ENCODE data around the gene ZFYVE9. TPM values are rescaled to one million over a fixed set of nuclear protein-coding genes. Genes with fewer than 3 reads are reported as not detected.
"Not testable (repeated sequence)": the region's sequence is repeated elsewhere in the genome, so short reads cannot be mapped to it uniquely, and the experiment has no call there.

Gene ZFYVE9
- total RNA-seq, 4 donors from 2014 or later, result 22.8 to 37.0 (median 28.2) TPM

DNA sequence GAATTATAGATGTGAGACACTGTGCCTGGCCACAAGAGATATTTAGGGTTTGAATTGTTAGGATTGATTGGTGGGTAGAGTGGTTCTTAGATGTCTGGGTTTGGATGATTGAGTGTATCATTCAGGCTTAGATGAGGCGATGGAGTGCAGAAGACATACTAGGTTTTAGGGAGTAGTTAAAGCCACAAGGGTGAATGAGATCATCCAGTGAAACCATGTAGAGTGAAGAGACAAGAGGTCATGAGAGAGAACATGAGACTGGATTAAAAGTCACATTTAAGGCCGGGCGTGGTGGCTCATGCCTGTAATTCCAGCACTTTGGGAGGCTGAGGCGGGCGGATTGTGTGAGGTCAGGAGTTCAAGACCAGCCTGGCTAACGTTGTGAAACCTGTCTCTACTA lies 37.2 kb downstream of the ZFYVE9 start:
- WGBS, 2 donors (ENCODE audit: low coverage in 1 of 2), result 63 to 70% methylated on average over 6 of the region's 6 CpGs
- no peak for DNase-seq

GRCh38 chr1:52180176-52180575 lies 38.3 kb downstream of the ZFYVE9 start:
- in situ Hi-C loops (cut with MboI; ENCODE audit: low pct_ligation_motif_present in 1 of 4, low pct_unique_long_range_greater_than_20kb in 1 of 4, low sequenced_read_pairs in 3 of 4) (no loop called here), intact Hi-C loops (cut with DNase I; ENCODE audit: low total_unique reads) (no loop called here)
- WGBS, 2 donors (ENCODE audit: low coverage in 1 of 2), result 80 to 89% methylated on average over 1 to 3 of the region's 3 CpGs
- H3K9me3 ChIP-seq, result no peaks in the 10 kb centered on the region
- no peaks in the 10 kb centered on the region for H3K36me3 ChIP-seq
- peaks cover 0 to 10% (median 6%) of the 10 kb centered on the region in 4 donors for H3K4me1 ChIP-seq
- DNase-seq, result no peak
- TF ChIP-seq POLR2A (IDR thresholded peaks at IDR 0.05) (no peak), CTCF (IDR thresholded peaks at IDR 0.05) (no peak), EP300 (IDR thresholded peaks at IDR 0.05; ENCODE audit: low read depth) (no peak), POLR2AphosphoS5 (IDR thresholded peaks at IDR 0.05) (no peak)
- no peaks in the 10 kb centered on the region for H3K27me3 ChIP-seq
- no peak overlapping the region for H3K27ac ChIP-seq
- no peak overlapping the region for H3K4me3 ChIP-seq

More for the DNA sequence above, 37.2 kb downstream of the ZFYVE9 start:
- H3K36me3 ChIP-seq, result no peaks in the 10 kb centered on the region
- TF ChIP-seq CTCF (IDR thresholded peaks at IDR 0.05) (no peak), EP300 (IDR thresholded peaks at IDR 0.05; ENCODE audit: low read depth) (no peak), POLR2AphosphoS5 (IDR thresholded peaks at IDR 0.05) (no peak), POLR2A (IDR thresholded peaks at IDR 0.05) (no peak)
- H3K4me1 ChIP-seq, result peaks cover 0 to 10% (median 6%) of the 10 kb centered on the region in 4 donors
- intact Hi-C loops (cut with DNase I; ENCODE audit: low total_unique reads) (no loop called here), in situ Hi-C loops (cut with MboI; ENCODE audit: low pct_ligation_motif_present in 1 of 4, low pct_unique_long_range_greater_than_20kb in 1 of 4, low sequenced_read_pairs in 3 of 4) (no loop called here)
- no peaks in the 10 kb centered on the region for H3K9me3 ChIP-seq
- H3K27ac ChIP-seq, result no peak overlapping the region
- H3K4me3 ChIP-seq, result no peak overlapping the region
- no peaks in the 10 kb centered on the region for H3K27me3 ChIP-seq

DNA sequence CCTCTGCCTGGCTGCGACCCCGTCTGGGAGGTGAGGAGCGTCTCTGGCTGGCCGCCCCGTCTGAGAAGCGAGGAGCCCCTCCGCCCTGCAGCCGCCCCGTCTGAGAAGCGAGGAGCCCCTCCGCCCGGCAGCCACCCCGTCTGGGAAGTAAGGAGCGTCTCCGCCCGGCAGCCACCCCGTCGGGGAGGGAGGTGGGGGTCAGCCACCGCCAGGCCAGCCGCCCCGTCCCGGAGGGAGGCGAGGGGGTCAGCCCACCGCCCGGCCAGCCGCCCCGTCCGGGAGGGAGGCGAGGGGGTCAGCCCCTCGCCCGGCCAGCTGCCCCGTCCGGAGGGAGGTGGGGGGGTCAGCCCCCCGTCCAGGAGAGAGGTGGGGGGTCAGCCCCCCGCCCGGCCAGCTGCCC lies 39.9 kb downstream of the ZFYVE9 start:
- H3K4me3 ChIP-seq; H3K27me3 ChIP-seq; H3K27ac ChIP-seq; H3K36me3 ChIP-seq; intact Hi-C loops (cut with DNase I; ENCODE audit: low total_unique reads); H3K9me3 ChIP-seq; in situ Hi-C loops (cut with MboI; ENCODE audit: low pct_ligation_motif_present in 1 of 4, low pct_unique_long_range_greater_than_20kb in 1 of 4, low sequenced_read_pairs in 3 of 4); DNase-seq; H3K4me1 ChIP-seq: not testable (repeated sequence)
- 100% methylated on average over 1 of the region's 36 CpGs; no CpG with 5 or more reads in 1 of the 2 donors for WGBS, 2 donors (ENCODE audit: low coverage in 1 of 2)

DNA sequence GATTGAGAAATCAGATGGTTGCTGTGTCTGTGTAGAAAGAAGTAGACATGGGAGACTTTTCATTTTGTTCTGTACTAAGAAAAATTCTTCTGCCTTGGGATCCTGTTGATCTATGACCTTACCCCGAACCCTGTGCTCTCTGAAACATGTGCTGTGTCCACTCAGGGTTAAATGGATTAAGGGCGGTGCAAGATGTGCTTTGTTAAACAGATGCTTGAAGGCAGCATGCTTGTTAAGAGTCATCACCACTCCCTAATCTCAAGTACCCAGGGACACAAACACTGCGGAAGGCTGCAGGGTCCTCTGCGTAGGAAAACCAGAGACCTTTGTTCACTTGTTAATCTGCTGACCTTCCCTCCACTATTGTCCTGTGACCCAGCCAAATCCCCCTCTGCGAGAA lies 40.4 kb downstream of the ZFYVE9 start:
- DNase-seq; H3K27ac ChIP-seq; H3K9me3 ChIP-seq; in situ Hi-C loops (cut with MboI; ENCODE audit: low pct_ligation_motif_present in 1 of 4, low pct_unique_long_range_greater_than_20kb in 1 of 4, low sequenced_read_pairs in 3 of 4); H3K36me3 ChIP-seq; intact Hi-C loops (cut with DNase I; ENCODE audit: low total_unique reads); H3K4me1 ChIP-seq; H3K27me3 ChIP-seq; H3K4me3 ChIP-seq: not testable (repeated sequence)
- WGBS, 2 donors (ENCODE audit: low coverage in 1 of 2), result 40 to 69% methylated on average over 1 to 5 of the region's 5 CpGs

DNA sequence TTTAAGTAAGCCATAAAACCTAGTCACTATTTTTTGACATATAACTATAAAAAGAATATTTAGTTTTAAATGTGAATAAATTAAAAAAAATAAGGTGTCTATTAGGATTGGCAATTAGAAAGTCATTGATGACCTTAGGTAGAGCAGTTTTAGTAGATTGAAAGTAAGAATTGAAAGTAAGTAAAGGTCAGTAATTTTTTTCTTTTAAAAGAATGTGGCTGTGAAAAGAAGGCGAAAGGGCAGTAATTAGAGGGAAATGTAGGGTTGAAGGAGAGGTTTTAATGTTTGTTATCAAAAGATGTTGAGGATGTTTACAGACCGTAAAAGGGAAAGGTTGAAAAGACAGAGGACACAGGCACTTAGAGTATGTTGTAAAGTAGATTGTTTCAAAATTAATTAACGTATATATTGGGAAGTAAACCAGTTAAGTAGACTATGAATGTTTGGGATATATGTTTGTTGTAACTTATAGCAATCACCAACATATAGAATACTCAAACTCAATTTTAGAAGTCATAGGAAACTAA lies 41.0 kb downstream of the ZFYVE9 start:
- Histone ChIP-seq H3K27me3 (no peaks in the 10 kb centered on the region), H3K4me1 (peaks cover 0 to 10% (median 6%) of the 10 kb centered on the region in 4 donors), H3K4me3 (no peak overlapping the region), H3K27ac (no peak overlapping the region), H3K36me3 (no peaks in the 10 kb centered on the region), H3K9me3 (no peaks in the 10 kb centered on the region)
- intact Hi-C loops (cut with DNase I; ENCODE audit: low total_unique reads), result no loop called here
- in situ Hi-C loops (cut with MboI; ENCODE audit: low pct_ligation_motif_present in 1 of 4, low pct_unique_long_range_greater_than_20kb in 1 of 4, low sequenced_read_pairs in 3 of 4), result no loop called here
- DNase-seq, result no peak
- TF ChIP-seq CTCF (IDR thresholded peaks at IDR 0.05) (no peak), EP300 (IDR thresholded peaks at IDR 0.05; ENCODE audit: low read depth) (no peak), POLR2A (IDR thresholded peaks at IDR 0.05) (no peak), POLR2AphosphoS5 (IDR thresholded peaks at IDR 0.05) (no peak)
- WGBS, 2 donors (ENCODE audit: low coverage in 1 of 2), result 34 to 47% methylated on average over 2 to 3 of the region's 3 CpGs

All from transverse colon (tissue), 4 donors.